Cortex of kidney (tissue), 1 donor: ENCODE measurements around the gene CD200R1L.
"Not testable (repeated sequence)": the region's sequence is repeated elsewhere in the genome, so short reads cannot be mapped to it uniquely, and the experiment has no call there.

Experiments used
- DNase-seq: peaks from one replicate; lab custom pipeline; 2025; lab: John Stamatoyannopoulos, UW

CD200R1L gene

GRCh38 chr3:112846764-112847163 lies at the start of gene CD200R1L:
TSS of gene CD200R1L (minus strand) at chr3:112846864. CDS start at chr3:112829367, 17,497 bp downstream.
- no peak for DNase-seq

GRCh38 chr3:112894258-112894657 lies 47.6 kb upstream of the CD200R1L start:
- no peak for DNase-seq

- no peak for DNase-seq
These were observed 42.7 kb upstream of the CD200R1L start for GRCh38 chr3:112889357-112889756.

- DNase-seq, result no peak
These were observed 41.9 kb upstream of the CD200R1L start for GRCh38 chr3:112888381-112889085.

GRCh38 chr3:112884678-112885290 lies 38.1 kb upstream of the CD200R1L start:
- DNase-seq, result no peak

- DNase-seq, result no peak
These were observed 35.2 kb upstream of the CD200R1L start for GRCh38 chr3:112881891-112882290.

- no peak for DNase-seq
These were observed 28.9 kb upstream of the CD200R1L start for GRCh38 chr3:112875561-112875960.

- DNase-seq, result no peak
These were observed 28.1 kb upstream of the CD200R1L start for GRCh38 chr3:112874725-112875124.

- DNase-seq, result no peak
These were observed 27.0 kb upstream of the CD200R1L start for GRCh38 chr3:112873632-112874031.

GRCh38 chr3:112871735-112872134 lies 25.1 kb upstream of the CD200R1L start:
- no peak for DNase-seq

GRCh38 chr3:112865757-112866156 lies 19.1 kb upstream of the CD200R1L start:
- no peak for DNase-seq

GRCh38 chr3:112860898-112861297 lies 14.2 kb upstream of the CD200R1L start:
- no peak for DNase-seq

- no peak for DNase-seq
These were observed 11.9 kb upstream of the CD200R1L start for GRCh38 chr3:112858410-112859069.

- DNase-seq, result no peak
These were observed 10.9 kb upstream of the CD200R1L start for GRCh38 chr3:112857526-112857925.

- no peak for DNase-seq
These were observed 9.9 kb upstream of the CD200R1L start for GRCh38 chr3:112856537-112856936.

- no peak for DNase-seq
These were observed 9.2 kb upstream of the CD200R1L start for GRCh38 chr3:112855883-112856282.

- not testable (repeated sequence) for DNase-seq
These were observed 8.4 kb upstream of the CD200R1L start for GRCh38 chr3:112855074-112855473.

GRCh38 chr3:112848196-112848595 lies 1.5 kb upstream of the CD200R1L start:
- DNase-seq, result no peak

- no peak for DNase-seq
These were observed 1.0 kb upstream of the CD200R1L start for GRCh38 chr3:112847692-112848091.

- no peak for DNase-seq
These were observed 892 bp downstream of the CD200R1L start for GRCh38 chr3:112845772-112846171.

GRCh38 chr3:112829046-112829445 lies 17.6 kb downstream of the CD200R1L start:
- DNase-seq, result no peak

- no peak for DNase-seq
These were observed 24.3 kb downstream of the CD200R1L start for GRCh38 chr3:112822064-112823055.
